T-helper 22 cell (primary cell): Measurements from ENCODE around the gene TSPOAP1.

ENCODE experiments used
- DNase-seq: peaks from one replicate; pipeline ENCODE4 v3.0.0-alpha.2; 2020; ENCODE audit warnings: low read depth

TSPOAP1 gene

DNA sequence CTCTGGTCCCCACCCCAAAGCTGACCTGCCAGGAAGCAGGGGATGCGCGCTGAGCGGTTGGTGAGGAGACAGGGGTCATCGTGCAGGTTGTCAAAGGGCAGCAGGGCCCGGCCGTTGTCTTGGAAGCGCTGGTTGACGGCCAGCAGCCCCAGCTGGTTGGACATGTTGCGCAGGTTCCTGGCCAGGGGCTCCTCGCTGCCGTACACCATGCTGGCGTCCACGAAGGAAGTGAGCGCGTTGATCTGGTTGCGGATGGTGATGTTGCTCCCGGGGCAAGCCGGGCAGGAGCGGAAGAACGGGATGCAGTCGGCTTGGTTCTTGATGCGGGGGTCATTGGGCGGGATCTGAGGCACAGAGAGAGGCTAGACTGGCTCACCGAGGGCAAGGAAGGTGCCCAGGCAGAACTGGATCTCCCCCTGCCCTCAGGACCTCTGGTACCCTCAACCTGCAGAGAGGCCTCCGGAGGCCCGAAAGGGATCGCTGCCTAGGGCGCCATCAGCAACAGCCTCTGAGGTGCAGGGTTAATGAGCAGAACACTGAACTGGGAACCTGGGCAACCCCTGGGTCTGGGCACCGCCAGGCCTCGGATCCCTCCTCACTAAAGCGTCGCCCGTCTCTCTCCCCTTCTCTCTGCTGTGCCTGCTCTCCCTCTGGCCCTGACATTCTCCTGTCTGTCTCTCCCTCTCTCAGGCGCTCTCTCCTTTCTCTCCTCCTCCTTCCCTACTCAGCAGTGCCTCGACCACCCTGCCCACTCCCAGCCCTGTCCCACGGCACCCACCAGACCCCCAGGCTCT lies 50.6 kb downstream of the TSPOAP1 start:
- no peak for DNase-seq

DNA sequence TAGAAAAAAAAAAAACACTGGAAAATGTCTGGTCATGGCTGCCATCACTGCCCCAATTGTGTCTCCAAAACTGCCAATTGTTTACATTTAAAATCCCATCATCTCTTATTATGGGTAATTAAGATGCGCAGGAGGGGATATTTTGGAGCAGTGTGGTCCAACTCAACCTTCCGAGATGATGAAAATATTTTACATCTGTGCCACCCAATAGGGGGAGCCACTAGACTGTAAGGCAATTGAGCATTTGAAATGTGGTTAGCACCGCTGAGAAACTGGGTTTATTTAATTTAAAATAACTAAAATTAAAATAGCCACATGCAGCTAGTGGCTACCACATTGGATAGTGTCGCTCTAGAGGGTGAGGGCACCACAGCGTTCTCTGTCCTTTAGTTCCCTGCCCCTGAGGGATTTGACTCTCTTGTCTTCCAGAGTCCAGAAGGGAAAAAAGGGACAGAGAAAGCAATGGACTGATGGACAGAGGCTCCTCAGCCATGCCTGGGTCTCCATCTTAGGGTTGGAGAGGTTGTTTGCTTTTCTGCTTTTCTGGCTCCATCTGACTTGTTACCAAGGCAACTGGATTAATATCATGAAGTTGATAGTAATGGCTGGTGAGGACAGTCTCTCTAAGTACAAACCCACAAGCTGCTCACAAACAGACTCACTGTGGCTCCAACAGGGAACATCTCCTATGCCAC lies 51.3 kb downstream of the TSPOAP1 start:
- no peak for DNase-seq

DNA sequence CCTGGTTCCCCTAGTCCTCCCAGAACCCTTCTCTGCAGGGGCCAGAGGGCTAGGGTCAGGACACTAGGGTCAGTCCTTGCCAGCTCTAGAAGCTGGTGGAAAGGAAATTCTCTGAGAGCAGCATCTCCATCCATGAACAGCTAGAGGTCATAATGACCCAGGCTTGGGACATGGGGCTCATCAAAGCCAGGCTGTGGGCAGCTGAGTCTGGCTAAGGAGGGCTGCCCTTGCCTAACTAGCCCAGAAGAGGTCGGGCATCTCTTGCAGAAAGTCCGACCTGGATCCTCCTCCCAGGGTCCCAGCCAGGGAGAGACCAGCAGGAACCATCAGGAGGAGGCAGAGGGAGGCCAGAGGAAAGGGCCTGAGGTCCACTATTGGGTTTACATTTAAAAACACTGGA lies 52.2 kb downstream of the TSPOAP1 start:
- DNase-seq: no peak

DNA sequence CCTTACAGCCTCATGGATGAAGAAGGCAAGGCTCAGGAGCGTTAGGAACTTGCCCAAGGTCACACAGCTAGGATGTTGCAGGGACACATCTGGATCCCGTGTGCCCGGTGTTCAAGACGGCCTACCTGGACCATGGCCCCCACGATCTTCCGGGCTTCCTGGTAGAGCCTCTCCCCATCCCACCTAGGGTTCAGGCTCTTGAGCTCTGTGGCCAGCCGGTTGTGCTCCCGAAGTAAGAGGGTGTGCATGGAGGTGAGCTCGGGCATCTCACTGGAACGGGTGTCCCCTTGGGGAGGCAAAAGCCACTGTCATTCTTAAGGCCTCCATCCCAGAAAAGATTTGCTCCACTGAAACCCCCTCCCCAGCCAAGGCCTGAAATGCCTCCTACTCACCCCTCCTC lies 53.2 kb downstream of the TSPOAP1 start:
- no peak for DNase-seq

DNA sequence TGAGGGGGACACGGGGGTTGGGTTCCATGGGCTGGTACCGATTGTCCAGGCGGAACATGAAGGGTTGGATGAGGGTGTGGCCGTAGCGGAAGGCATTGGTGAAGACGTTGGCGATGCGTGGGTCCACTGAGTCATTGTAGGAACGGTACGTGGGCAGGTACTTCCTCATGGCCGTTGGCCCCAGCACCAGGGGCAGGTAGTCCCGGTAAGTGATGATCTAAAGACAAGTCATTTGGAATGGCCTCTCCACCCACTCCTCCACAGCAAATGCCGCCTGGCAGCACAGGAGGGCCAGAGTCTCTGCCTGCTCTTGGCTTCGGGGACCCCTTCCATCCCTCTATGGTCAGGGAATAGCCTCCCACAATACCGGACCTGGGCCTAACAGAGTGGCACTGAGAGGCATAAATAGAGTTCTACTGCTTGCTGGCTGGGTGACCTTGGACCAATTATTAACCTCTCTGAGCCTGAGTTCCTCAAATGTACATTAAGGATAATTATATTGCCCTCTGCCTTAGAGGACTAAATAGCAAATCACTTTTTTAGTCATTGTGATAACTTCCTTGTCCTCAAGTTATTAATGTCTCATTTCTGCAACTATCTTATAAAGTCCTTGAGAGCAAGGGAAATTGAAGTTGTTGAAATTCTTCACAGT lies 55.0 kb downstream of the TSPOAP1 start:
- DNase-seq: no peak

DNA sequence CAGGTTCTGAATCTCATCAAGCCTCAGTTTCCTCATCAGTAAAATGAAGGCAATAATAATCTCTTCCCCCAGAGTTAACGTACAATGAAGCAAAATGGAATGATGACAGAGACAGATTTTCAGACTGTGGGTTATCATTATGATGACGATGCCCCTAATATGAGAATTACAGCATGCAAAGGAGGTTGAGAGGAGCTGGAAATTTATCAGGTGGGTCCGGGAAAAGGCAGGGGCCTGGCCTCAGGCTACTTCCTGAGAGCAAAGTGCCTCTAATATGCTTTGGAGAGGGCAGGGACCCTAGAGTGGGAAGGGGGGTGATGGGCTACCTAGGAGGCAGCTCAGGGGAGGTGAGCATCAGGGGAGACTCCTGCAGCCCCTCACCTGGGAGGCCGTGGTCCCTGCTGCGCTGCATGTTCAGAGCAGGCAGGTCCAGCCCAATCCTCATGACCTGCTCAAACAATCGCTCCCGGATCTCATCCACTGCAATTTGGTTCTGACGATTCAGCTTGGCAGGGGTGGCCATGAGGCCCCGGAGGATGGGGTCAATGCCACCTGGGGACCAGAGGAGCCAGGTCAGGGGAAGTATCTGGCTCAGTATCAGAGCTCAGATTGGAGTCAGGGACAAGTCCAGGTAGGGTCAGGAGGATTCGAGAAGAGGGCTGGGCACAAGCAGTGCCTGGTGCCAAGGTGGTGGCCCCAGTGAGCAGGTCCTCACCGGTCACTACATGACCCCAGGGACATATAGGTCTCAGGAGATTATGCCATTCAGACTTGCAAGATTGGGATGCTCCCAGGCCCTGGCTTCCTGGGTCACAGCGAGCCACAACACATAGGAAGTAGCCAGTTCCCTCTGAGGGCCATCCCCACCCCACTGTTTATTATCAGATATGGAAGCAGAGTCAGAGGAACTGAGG lies 56.0 kb downstream of the TSPOAP1 start:
- DNase-seq: no peak

DNA sequence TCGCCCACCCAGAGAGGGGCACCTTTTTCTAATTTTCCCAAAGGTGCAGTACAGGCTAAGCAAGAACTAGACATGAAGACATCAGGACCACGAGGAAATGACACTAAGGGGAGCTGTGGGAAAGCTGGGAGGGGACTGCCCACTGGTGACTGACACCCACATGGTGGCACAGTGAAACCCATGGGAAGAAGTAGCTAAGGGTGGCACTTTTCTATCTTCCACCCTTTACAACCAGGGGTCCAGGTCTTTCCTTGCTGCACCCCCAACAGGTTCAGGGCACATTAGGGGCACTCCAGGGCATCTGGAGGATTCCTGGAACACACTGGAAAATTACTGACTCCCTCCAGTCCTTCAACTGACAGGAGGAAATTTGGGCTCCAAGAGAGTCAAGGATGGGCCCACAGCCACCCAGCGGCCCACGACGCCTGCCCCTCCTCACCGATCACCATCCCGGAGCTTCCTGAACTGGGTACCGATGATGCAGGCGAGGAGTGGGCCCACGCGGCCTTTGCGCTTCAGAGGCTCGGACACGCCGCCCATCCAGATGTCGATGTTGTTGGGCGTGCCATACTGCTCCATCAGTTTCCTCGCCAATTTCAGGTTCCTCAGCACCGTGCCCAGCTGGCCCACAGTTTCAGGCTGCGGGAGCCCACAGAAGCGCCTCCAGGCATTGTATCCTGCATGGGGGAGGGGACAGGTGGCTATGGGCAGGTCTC lies 57.2 kb downstream of the TSPOAP1 start:
- no peak for DNase-seq

DNA sequence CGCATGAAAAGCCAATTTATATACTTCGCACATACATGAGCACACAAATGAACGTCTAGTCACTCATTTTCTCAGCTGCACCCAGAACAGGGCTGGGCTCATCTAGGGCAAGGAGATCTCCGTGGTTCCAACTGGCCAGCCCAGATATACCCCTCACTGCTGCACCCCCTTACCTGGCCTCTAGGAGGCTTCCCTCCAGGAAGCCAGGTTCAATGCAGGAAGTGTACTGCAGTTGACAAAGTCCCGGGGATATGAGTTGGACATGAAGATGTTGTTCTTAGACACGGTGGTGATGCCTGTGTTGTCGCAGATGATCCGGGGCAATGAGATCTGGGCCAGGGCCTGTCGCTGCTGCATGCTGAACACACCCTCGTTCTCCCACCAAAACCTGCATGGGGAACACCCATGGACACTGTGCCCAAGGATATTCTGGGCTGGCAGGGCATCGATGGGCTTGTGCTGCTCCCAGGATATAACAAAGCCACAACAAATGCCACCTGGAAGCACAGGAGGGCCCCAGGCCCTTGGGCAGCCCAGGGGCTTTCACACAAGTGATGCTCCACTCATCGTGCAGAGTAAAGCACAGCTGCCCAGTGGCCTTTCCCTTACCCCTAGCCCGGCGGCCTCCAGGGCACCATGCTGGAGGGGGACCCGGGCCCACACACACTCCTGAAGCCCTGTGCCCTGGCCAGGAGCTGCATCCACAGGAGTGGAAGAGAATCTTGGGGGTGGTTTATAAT lies 57.9 kb downstream of the TSPOAP1 start:
- no peak for DNase-seq

DNA sequence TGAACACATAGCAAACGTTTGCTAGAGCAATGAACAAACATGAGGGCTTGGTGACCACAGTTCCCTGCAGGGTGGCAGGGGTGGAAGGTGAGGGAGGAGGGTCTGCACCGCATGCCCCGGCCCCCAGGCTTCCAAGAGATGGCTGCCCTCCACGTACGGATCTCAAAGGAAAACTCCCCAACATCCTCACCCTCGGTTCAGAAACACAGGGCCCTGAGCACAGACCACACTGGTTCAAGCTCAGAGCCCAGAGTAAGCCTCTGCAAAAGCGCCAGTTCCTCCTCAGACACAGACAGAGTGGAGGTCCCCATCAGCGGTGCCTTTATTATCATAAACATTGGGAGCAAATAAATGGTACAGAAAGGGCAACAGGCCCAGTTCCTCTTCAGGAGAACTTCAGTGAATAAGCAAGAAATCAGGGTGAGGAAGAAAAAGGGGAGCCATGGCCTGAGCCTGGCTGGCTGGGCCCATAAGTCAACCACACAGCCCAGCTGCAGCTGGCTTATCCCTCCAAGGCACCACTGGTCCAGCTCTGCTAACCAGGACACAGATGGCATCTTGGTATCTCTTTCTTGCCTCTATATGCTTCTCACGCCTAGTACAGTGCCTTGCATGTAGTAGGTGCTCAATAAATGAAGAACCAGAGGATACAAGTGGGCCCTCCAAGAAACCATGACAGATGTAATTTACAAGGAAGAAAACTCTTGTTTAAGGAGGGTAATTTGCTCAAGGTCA lies 58.9 kb downstream of the TSPOAP1 start:
- DNase-seq: no peak

DNA sequence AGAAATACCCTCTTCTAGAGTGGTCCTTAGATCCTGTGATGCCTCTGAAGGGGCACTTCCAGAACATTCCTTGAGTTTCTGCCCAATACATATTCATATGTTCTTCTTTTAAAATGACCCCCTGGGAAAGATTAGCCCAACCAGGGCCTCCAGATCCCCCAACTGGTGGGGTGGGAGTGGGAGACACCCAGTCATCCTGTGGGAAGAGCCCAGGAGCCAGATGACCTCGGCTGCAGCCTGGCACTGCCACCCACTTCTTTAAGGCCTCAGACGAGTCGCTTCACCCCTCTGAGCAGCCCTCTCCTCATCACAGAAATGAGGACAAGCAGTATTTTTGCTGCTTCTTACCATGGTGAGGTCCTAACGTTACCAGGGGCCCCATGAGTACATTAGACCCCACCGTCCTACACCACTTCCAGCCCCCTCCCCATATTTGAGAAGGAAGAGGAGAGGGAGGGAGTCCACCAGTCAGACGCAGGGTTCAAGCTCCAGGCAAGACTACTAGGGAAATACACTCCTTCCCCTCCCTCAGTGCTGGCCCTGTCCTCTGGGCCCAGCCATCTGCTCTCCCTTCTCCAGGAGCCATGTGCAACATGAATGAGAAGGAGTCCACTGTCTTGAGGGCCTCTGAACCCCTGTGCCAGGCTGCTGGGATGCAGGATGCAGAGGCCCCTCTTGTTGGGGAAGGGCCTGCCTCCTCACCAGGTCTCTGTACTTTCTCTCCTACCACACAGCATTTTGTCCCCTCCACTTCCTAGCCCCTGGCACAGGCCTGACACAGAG lies 59.6 kb downstream of the TSPOAP1 start:
- DNase-seq: no peak

DNA sequence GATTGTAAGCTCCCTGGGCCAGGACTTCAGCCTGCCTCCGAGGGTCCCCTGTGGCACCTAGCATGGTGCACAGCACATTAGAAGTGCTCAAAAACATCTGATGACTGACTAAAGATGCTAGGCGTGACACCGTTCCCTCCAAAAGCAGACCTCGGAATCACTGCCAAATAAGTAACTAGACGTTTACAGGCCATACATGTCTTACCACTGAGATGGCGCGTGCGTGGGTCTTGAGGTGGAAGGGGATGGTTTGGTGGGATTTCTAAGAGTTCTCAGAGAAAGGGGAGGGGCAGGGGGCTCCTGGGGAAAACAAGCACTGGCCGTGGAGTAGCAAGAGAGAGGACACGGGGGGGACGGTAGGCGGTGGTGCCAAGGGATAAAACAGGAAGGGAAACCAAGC lies 60.3 kb downstream of the TSPOAP1 start:
- no peak for DNase-seq

DNA sequence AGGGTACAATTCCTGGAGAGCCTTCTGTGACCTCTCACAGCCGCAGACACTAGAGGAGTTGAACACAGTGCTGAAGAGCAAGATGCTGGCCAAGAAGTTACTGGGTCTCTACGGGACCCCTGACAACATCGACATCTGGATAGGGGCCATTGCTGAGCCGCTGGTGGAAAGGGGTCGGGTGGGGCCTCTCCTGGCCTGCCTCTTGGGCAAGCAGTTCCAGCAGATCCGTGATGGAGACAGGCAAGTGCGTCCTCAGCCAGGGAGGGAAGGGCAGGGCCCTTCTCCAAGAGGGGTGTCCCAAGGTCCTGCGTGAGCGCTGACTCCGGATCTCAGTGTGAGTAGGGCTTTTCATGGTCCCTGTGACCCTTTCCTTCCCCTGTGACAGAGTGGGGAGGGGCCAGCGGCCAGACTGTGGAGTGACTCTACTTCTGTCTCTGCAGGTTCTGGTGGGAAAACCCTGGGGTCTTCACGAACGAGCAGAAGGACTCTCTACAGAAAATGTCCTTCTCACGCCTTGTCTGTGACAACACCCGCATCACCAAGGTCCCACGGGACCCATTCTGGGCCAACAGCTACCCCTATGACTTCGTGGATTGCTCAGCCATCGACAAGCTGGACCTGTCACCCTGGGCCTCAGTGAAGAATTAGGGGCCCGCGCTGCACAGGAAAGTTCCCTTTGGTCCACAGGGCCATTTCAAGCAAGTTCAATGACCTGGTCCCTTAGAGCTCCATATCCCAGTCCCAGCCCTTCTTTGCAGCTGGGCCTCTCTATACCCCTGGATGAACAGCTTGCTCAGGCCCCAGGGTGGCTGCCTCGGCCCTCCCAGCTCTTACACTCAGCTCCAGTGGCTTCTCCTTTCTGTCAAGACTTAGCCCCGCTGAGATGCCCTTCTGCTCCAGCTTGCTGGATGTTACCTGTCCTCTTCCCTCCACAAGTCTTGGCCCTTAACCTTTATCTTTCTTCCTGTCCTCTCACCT lies 61.0 kb downstream of the TSPOAP1 start:
- DNase-seq: no peak

DNA sequence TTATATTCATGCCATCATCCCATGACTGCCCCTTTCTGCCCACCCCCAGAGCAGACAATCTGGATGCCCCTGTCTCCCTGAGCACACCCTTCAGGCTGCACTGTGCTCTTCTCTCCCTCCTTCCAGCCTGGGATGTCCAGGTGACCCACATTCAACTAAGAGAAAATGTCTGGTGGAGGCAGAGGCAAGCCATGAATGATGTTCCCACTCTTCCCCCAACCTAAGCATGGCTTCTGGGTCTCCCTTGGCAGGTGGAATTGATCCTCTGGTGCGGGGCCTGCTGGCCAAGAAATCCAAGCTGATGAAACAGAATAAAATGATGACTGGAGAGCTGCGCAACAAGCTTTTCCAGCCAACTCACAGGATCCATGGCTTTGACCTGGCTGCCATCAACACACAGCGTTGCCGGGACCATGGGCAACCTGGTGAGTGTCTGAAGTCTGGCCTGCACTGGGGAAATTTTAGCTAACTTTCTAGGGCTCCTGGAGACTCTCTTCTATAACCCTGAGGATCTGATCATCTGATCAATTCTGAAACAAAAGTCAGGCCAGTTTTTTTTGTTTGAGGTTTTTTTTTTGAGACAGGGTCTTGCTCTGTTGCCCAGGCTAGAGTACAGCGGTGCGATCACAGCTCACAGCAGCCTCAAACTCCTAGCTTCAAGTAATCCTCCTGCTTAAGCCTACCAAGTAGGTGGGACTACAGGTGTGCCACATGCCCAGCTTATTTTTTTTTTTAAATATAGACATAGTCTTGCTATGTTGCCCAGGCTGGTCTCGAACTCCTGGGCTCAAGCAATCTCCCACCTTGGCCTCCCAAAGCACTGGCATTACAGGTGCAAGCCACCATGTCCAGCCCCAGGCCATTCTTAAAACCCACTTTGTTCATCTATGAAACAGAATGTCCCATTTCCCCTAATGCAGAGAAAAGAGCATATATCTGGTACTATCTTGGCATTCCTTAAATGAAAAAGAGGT lies 62.4 kb downstream of the TSPOAP1 start:
- no peak for DNase-seq

DNA sequence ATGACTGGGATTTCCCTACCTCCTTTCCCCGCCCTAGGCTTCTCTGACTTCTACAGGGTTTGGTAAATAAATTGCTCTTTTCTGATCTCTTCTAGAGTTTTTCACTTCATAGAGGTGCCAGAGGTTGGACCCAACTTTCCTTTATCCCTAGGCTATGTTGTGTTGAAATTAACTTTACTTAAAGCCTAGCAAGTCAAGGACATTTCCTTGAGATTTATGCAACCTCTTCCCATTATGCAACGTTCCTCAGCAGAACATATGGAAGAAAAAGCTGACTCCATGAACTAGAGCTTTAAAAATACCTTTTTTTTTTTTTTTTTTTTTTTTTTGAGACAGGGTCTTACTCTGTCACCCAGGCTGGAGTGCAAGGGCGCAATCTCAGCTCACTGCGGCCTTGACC lies 63.3 kb downstream of the TSPOAP1 start:
- DNase-seq: no peak

DNA sequence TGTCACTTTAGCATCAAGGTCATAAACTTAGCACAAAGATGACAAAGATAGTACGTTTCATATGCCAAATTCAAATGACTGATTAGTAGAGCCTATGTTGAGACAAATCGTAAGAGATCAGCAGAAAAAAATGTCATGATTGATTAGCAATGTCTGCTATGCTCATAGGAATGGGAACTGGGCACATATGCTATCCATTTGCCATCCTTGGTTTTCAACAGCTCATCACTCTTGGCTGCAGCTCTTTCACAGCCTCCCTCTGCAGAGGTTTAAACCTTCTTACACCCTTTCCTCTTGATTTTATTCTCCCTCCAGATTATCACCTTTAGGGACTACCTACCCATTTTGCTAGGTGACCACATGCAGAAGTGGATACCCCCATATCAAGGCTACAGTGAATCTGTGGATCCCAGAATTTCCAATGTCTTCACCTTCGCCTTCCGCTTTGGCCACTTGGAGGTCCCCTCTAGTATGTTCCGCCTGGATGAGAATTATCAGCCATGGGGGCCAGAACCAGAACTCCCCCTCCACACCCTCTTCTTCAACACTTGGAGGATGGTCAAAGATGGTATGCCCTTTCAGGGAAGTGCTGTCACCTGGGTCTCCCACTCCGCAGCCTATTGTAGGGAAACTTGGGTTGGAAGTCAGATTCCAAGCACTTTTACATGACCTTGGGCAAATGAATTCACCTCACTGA lies 64.0 kb downstream of the TSPOAP1 start:
- no peak for DNase-seq

DNA sequence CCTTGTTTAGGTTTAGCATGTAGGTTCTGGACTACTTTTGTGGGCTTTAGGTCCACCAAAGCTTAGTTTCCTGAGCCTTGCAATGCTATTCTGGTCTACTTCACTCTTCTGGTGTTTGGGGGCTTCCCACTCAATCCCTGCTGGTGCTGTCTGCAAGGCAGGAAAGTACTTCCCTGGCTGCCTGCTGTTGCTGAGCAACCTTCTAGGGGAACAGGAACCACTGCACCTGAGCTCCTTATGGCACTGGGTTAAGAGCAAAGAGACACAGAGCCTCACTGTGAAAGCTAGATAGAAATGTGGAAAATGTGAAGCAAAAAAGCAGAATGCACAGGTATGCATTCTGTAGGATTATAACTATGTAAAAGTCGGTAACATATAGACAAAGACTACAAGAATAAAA lies 64.8 kb downstream of the TSPOAP1 start:
- no peak for DNase-seq
